NOMO-1 (cell line): Measurements from ENCODE around the gene ALKBH5.

Experiments used
- DNase-seq, 2 experiments: peaks; one replicate each; lab custom pipeline; 2025; ENCODE audit not compliant: unreplicated experiment in 2 of 2; lab: John Stamatoyannopoulos, UW

ALKBH5 gene

GRCh38 chr17:18184143-18185031 lies 759 bp downstream of the ALKBH5 start:
- DNase-seq = peak; percentile 15 to 25

- DNase-seq = no peak
Measured at GRCh38 chr17:18185391-18185790, 1.8 kb downstream of the ALKBH5 start.

- no peak for DNase-seq
Measured at GRCh38 chr17:18185832-18186626, 2.4 kb downstream of the ALKBH5 start.

- DNase-seq = no peak
Measured at GRCh38 chr17:18186627-18186982, 3.0 kb downstream of the ALKBH5 start.

- no peak for DNase-seq
Measured at GRCh38 chr17:18187226-18187625, 3.6 kb downstream of the ALKBH5 start.

GRCh38 chr17:18187821-18188761 lies 4.5 kb downstream of the ALKBH5 start:
- DNase-seq = no peak

GRCh38 chr17:18190628-18191235 lies 7.1 kb downstream of the ALKBH5 start:
- no peak for DNase-seq

- DNase-seq = no peak
Measured at GRCh38 chr17:18191236-18191667, 7.6 kb downstream of the ALKBH5 start.

- DNase-seq = no peak
Measured at GRCh38 chr17:18191967-18192366, 8.3 kb downstream of the ALKBH5 start.

- DNase-seq = no peak
Measured at GRCh38 chr17:18194394-18194793, 10.8 kb downstream of the ALKBH5 start.

GRCh38 chr17:18194804-18195203 lies 11.2 kb downstream of the ALKBH5 start:
- DNase-seq = no peak

GRCh38 chr17:18195246-18195645 lies 11.6 kb downstream of the ALKBH5 start:
- DNase-seq = no peak

GRCh38 chr17:18197535-18198194 lies 14.0 kb downstream of the ALKBH5 start:
- DNase-seq = no peak

GRCh38 chr17:18198530-18198929 lies 14.9 kb downstream of the ALKBH5 start:
- DNase-seq = no peak

GRCh38 chr17:18201108-18201507 lies 17.5 kb downstream of the ALKBH5 start:
- no peak for DNase-seq

GRCh38 chr17:18203308-18203707 lies 19.7 kb downstream of the ALKBH5 start:
- no peak for DNase-seq

GRCh38 chr17:18205861-18206260 lies 22.2 kb downstream of the ALKBH5 start:
- DNase-seq = no peak

- DNase-seq = no peak
Measured at GRCh38 chr17:18206962-18207361, 23.3 kb downstream of the ALKBH5 start.

- no peak for DNase-seq
Measured at GRCh38 chr17:18208092-18208491, 24.5 kb downstream of the ALKBH5 start.
